Measurements from ENCODE around the gene HGS. TPM values are rescaled to one million over a fixed set of nuclear protein-coding genes. Genes with fewer than 3 reads are reported as not detected.

Gene HGS
- total and polyA plus RNA-seq, 2 of the 13 experiments (the other 11 are each of a cell fraction or from before 2014, with no cell fraction given): 73.3 to 78.1 TPM

DNA sequence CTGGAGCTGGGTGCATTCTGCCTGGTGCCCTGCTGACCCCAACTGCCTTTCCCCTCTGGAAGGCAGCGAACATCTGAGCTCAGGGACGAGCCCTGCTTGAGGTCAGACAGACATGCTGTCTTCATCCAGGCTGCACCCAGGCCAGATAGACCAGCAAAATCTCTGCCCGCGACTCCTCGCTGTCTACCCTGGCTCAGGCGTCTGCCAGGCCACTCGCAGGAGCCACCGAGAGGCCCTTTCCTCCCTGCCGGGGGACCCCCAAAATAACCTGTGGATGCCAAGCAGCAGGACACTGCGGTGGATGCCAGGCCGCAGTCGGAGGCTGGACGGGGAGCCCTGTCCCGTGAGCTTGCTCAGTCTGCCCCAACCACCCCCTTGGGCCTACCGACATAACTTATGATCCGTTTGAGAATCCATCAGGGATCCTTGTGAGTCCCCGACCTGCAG lies 25.0 kb downstream of the HGS start (continued):
- TF ChIP-seq ZNF143 (CRISPR knock-in tag; IDR thresholded peaks at IDR 0.05): no peak
- TF ChIP-seq AKNA (CRISPR knock-in tag; IDR thresholded peaks at IDR 0.05; ENCODE audit: borderline replicate concordance): no peak
- TF ChIP-seq, protein P1, sequence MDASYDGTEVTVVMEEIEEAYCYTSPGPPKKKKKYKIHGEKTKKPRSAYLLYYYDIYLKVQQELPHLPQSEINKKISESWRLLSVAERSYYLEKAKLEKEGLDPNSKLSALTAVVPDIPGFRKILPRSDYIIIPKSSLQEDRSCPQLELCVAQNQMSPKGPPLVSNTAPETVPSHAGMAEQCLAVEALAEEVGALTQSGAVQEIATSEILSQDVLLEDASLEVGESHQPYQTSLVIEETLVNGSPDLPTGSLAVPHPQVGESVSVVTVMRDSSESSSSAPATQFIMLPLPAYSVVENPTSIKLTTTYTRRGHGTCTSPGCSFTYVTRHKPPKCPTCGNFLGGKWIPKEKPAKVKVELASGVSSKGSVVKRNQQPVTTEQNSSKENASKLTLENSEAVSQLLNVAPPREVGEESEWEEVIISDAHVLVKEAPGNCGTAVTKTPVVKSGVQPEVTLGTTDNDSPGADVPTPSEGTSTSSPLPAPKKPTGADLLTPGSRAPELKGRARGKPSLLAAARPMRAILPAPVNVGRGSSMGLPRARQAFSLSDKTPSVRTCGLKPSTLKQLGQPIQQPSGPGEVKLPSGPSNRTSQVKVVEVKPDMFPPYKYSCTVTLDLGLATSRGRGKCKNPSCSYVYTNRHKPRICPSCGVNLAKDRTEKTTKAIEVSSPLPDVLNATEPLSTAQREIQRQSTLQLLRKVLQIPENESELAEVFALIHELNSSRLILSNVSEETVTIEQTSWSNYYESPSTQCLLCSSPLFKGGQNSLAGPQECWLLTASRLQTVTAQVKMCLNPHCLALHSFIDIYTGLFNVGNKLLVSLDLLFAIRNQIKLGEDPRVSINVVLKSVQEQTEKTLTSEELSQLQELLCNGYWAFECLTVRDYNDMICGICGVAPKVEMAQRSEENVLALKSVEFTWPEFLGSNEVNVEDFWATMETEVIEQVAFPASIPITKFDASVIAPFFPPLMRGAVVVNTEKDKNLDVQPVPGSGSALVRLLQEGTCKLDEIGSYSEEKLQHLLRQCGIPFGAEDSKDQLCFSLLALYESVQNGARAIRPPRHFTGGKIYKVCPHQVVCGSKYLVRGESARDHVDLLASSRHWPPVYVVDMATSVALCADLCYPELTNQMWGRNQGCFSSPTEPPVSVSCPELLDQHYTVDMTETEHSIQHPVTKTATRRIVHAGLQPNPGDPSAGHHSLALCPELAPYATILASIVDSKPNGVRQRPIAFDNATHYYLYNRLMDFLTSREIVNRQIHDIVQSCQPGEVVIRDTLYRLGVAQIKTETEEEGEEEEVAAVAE (CRISPR knock-in tag; IDR thresholded peaks at IDR 0.05; ENCODE audit: borderline replicate concordance): no peak
- TF ChIP-seq, protein P2, sequence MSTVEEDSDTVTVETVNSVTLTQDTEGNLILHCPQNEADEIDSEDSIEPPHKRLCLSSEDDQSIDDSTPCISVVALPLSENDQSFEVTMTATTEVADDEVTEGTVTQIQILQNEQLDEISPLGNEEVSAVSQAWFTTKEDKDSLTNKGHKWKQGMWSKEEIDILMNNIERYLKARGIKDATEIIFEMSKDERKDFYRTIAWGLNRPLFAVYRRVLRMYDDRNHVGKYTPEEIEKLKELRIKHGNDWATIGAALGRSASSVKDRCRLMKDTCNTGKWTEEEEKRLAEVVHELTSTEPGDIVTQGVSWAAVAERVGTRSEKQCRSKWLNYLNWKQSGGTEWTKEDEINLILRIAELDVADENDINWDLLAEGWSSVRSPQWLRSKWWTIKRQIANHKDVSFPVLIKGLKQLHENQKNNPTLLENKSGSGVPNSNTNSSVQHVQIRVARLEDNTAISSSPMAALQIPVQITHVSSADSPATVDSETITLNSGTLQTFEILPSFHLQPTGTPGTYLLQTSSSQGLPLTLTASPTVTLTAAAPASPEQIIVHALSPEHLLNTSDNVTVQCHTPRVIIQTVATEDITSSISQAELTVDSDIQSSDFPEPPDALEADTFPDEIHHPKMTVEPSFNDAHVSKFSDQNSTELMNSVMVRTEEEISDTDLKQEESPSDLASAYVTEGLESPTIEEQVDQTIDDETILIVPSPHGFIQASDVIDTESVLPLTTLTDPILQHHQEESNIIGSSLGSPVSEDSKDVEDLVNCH (CRISPR knock-in tag; IDR thresholded peaks at IDR 0.05): no peak
- no peak for TF ChIP-seq FOXK1 (CRISPR knock-in tag; IDR thresholded peaks at IDR 0.05; ENCODE audit: borderline replicate concordance, low read depth)
- no peak for TF ChIP-seq HNRNPL (IDR thresholded peaks at IDR 0.05; ENCODE audit: low read depth, low read length)
- TF ChIP-seq PHF20 (CRISPR knock-in tag; IDR thresholded peaks at IDR 0.05): no peak
- TF ChIP-seq NR2F6 (IDR thresholded peaks at IDR 0.05): no peak
- TF ChIP-seq NR2F6 (CRISPR knock-in tag; IDR thresholded peaks at IDR 0.05): no peak
- peak; percentile 54 for TF ChIP-seq RBM22 (optimal IDR thresholded peaks at IDR 0.05; ENCODE audit: low read length)
- TF ChIP-seq, protein P3, sequence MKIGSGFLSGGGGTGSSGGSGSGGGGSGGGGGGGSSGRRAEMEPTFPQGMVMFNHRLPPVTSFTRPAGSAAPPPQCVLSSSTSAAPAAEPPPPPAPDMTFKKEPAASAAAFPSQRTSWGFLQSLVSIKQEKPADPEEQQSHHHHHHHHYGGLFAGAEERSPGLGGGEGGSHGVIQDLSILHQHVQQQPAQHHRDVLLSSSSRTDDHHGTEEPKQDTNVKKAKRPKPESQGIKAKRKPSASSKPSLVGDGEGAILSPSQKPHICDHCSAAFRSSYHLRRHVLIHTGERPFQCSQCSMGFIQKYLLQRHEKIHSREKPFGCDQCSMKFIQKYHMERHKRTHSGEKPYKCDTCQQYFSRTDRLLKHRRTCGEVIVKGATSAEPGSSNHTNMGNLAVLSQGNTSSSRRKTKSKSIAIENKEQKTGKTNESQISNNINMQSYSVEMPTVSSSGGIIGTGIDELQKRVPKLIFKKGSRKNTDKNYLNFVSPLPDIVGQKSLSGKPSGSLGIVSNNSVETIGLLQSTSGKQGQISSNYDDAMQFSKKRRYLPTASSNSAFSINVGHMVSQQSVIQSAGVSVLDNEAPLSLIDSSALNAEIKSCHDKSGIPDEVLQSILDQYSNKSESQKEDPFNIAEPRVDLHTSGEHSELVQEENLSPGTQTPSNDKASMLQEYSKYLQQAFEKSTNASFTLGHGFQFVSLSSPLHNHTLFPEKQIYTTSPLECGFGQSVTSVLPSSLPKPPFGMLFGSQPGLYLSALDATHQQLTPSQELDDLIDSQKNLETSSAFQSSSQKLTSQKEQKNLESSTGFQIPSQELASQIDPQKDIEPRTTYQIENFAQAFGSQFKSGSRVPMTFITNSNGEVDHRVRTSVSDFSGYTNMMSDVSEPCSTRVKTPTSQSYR (CRISPR knock-in tag; IDR thresholded peaks at IDR 0.05; ENCODE audit: borderline replicate concordance): no peak
- TF ChIP-seq AGO1 (IDR thresholded peaks at IDR 0.05; ENCODE audit: low read depth, low read length, poor library complexity, severe bottlenecking): peak; percentile 91
- no peak for TF ChIP-seq TSC22D2 (CRISPR knock-in tag; IDR thresholded peaks at IDR 0.05; ENCODE audit: borderline replicate concordance)
- no peak for TF ChIP-seq ZNF564 (CRISPR knock-in tag; IDR thresholded peaks at IDR 0.05)
- no peak for TF ChIP-seq FOXC1 (CRISPR knock-in tag; IDR thresholded peaks at IDR 0.05; ENCODE audit: borderline replicate concordance)
